B cell (primary cell): ENCODE results near the gene TNIP1. TPM values are rescaled to one million over a fixed set of nuclear protein-coding genes. Genes with fewer than 3 reads are reported as not detected.
A peak's percentile ranks its signal among the peaks of the same experiment; 100 is the strongest.

Source experiments
- ATAC-seq: fragments of 200-7000 bp; cut with Tn5 transposase; one replicate; pipeline ENCODE4 v1.10.0; 2021; ENCODE audit warnings: low read depth, mild to moderate bottlenecking, moderate number of reproducible peaks, moderate library complexity
- CTCF ChIA-PET: fragments of 350-600 bp; sonication (Branson Sonifier 250); formaldehyde crosslinking; loops from one replicate; lab custom pipeline; 2021; ENCODE audit warnings: antibody characterized with exemption, inconsistent platforms; lab: Charles Lee
- POLR2A ChIA-PET: fragments of 350-600 bp; sonication (Branson Sonifier 250); formaldehyde crosslinking; loops from one replicate; lab custom pipeline; 2021; ENCODE audit warnings: antibody characterized with exemption; lab: Charles Lee
- DNase-seq: peaks from one replicate; pipeline ENCODE4 v3.0.0; 2013
- H2AFZ ChIP-seq: 2 replicates; pipeline ENCODE4 v1.6.1; 2012; ENCODE audit warnings: mild to moderate bottlenecking, low read depth, low read length; ENCODE audit not compliant: insufficient read depth, poor library complexity, severe bottlenecking
- H3K27ac ChIP-seq, 2 donors: 1 replicate in 1 of 2; 2 replicates in 1 of 2; pipeline ENCODE4 v1.5.1; 2012 to 2013; ENCODE audit warnings: low read length in 2 of 2, mild to moderate bottlenecking in 2 of 2, moderate library complexity in 1 of 2
- H3K27me3 ChIP-seq, 4 experiments: fragments of 200-600 bp in 1 of 4; sonication (generic) in 1 of 4; replicated peaks in 1 of 4; 1 replicate in 2 of 4; 2 replicates in 2 of 4; pipeline versions ENCODE4 v1.6.1 to v1.7.0; 2013 to 2016; ENCODE audit warnings: low read length in 3 of 4, mild to moderate bottlenecking in 2 of 4, mixed read lengths in 1 of 4, moderate library complexity in 1 of 4; ENCODE audit not compliant: insufficient read depth in 4 of 4, control insufficient read depth in 3 of 4; ENCODE audit errors: control extremely low read depth in 1 of 4
- H3K36me3 ChIP-seq, 2 experiments: replicated peaks in 1 of 2; 1 replicate in 1 of 2; 2 replicates in 1 of 2; pipeline versions ENCODE4 v1.6.1 to v1.7.1; 2013; ENCODE audit warnings: low read length in 1 of 2; ENCODE audit not compliant: insufficient read depth in 2 of 2, control insufficient read depth in 1 of 2; ENCODE audit errors: control extremely low read depth in 1 of 2, extremely low read depth in 1 of 2
- H3K4me1 ChIP-seq, 2 donors: fragments of 200-600 bp in 1 of 2; sonication (generic) in 1 of 2; 1 replicate in 1 of 2; 2 replicates in 1 of 2; pipeline versions ENCODE4 v1.5.1 to v1.6.1; 2013 to 2017; ENCODE audit warnings: low read length in 2 of 2; ENCODE audit not compliant: control insufficient read depth in 2 of 2, insufficient read depth in 2 of 2
- H3K4me2 ChIP-seq: replicated peaks from 2 replicates; pipeline ENCODE3; 2012; ENCODE audit warnings: mild to moderate bottlenecking, low read depth, low read length; ENCODE audit not compliant: poor library complexity, severe bottlenecking
- H3K4me3 ChIP-seq, 5 experiments: fragments of 200-600 bp in 1 of 5; sonication (generic) in 1 of 5; 1 replicate in 3 of 5; 2 replicates in 2 of 5; pipeline versions ENCODE4 v1.5.1 to v1.7.0; 2011 to 2016; ENCODE audit warnings: low read length in 4 of 5, mild to moderate bottlenecking in 4 of 5, low read depth in 2 of 5, control low read depth in 1 of 5, moderate library complexity in 1 of 5; ENCODE audit not compliant: insufficient read depth in 1 of 5; ENCODE audit errors: control extremely low read depth in 1 of 5, extremely low read depth in 1 of 5
- H3K79me2 ChIP-seq: fragments of 200-600 bp; sonication (generic); one replicate; pipeline ENCODE4 v1.6.0; 2016; ENCODE audit warnings: low read length; ENCODE audit not compliant: control insufficient read depth, insufficient read depth
- H3K9ac ChIP-seq: fragments of 200-600 bp; sonication (generic); 2 replicates; pipeline ENCODE4 v1.6.1; 2017; ENCODE audit warnings: mild to moderate bottlenecking, low read length, moderate library complexity
- H3K9me3 ChIP-seq, 3 donors: one replicate each; pipeline versions ENCODE4 v1.6.1 to v1.7.1; 2013; ENCODE audit warnings: low read length in 2 of 3; ENCODE audit not compliant: control insufficient read depth in 2 of 3, insufficient read depth in 1 of 3; ENCODE audit errors: control extremely low read depth in 1 of 3
- H4K20me1 ChIP-seq: 2 replicates; pipeline ENCODE4 v1.6.0; 2012; ENCODE audit warnings: mild to moderate bottlenecking, low read length; ENCODE audit not compliant: insufficient read depth, control insufficient read depth, poor library complexity, severe bottlenecking
- H3K27ac Mint-ChIP-seq: one replicate; pipeline ENCODE4 v1.8.0; 2021; ENCODE audit warnings: mixed read lengths
- H3K27me3 Mint-ChIP-seq: one replicate; pipeline ENCODE4 v1.8.0; 2021; ENCODE audit warnings: mixed read lengths
- H3K4me1 Mint-ChIP-seq: one replicate; pipeline ENCODE4 v1.8.0; 2021; ENCODE audit warnings: mixed read lengths
- H3K4me3 Mint-ChIP-seq: one replicate; pipeline ENCODE4 v1.8.0; 2021; ENCODE audit warnings: mixed read lengths
- H3K9me3 Mint-ChIP-seq: one replicate; pipeline ENCODE4 v1.8.0; 2022; ENCODE audit warnings: mixed read lengths; ENCODE audit not compliant: insufficient read depth
- EZH2 ChIP-seq: IDR thresholded peaks from 2 replicates; pipeline ENCODE4 v1.6.1; 2012; ENCODE audit warnings: borderline replicate concordance, low read depth, mild to moderate bottlenecking, moderate library complexity, low read length; ENCODE audit not compliant: insufficient read depth, poor library complexity, severe bottlenecking
- WGBS: methylation state at CpG from one replicate; pipeline ENCODE4 v1.1.5; 2013; ENCODE audit warnings: missing lambda C conversion rate; ENCODE audit not compliant: insufficient coverage; 5-methylcytosine and 5-hydroxymethylcytosine counted together
- intact Hi-C: fragments of 100-400 bp; cut with micrococcal nuclease; formaldehyde crosslinking; loops from one replicate; pipeline ENCODE4 v1.10.0; 2022
- polyA minus RNA-seq: library from RNA; depleted of rRNA, polyadenylated mRNA; stranded (reverse); fragments of >200 nt; gene quantifications from 2 replicates; pipeline ENCODE4 v1.2.3, GENCODE V29; 2012
- polyA plus RNA-seq: library from polyadenylated mRNA; depleted of rRNA; stranded (reverse); fragments of >200 nt; gene quantifications from 2 replicates; pipeline ENCODE4 v1.2.3, GENCODE V29; 2012
- total RNA-seq, 2 donors: library from RNA; stranded (reverse); fragments of 120-200 nt in 1 of 2; gene quantifications; 1 replicate in 1 of 2; 2 replicates in 1 of 2; pipeline versions ENCODE4 v1.2.3 to v1.2.4, GENCODE V29; 2013 to 2022
- TF ChIP-seq, protein P1 (sequence below): fragments of 200-600 bp; IDR thresholded peaks from one replicate; pipeline ENCODE4 v1.8.0; 2022; ENCODE audit warnings: antibody characterized with exemption, mild to moderate bottlenecking

The TNIP1 gene, protein sequence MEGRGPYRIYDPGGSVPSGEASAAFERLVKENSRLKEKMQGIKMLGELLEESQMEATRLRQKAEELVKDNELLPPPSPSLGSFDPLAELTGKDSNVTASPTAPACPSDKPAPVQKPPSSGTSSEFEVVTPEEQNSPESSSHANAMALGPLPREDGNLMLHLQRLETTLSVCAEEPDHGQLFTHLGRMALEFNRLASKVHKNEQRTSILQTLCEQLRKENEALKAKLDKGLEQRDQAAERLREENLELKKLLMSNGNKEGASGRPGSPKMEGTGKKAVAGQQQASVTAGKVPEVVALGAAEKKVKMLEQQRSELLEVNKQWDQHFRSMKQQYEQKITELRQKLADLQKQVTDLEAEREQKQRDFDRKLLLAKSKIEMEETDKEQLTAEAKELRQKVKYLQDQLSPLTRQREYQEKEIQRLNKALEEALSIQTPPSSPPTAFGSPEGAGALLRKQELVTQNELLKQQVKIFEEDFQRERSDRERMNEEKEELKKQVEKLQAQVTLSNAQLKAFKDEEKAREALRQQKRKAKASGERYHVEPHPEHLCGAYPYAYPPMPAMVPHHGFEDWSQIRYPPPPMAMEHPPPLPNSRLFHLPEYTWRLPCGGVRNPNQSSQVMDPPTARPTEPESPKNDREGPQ
- total RNA-seq (294 and 295 TPM in 2 replicates), polyA plus RNA-seq (108 and 110 TPM in 2 replicates), polyA minus RNA-seq (165 and 212 TPM in 2 replicates)
- total RNA-seq (2013): 127 TPM

DNA sequence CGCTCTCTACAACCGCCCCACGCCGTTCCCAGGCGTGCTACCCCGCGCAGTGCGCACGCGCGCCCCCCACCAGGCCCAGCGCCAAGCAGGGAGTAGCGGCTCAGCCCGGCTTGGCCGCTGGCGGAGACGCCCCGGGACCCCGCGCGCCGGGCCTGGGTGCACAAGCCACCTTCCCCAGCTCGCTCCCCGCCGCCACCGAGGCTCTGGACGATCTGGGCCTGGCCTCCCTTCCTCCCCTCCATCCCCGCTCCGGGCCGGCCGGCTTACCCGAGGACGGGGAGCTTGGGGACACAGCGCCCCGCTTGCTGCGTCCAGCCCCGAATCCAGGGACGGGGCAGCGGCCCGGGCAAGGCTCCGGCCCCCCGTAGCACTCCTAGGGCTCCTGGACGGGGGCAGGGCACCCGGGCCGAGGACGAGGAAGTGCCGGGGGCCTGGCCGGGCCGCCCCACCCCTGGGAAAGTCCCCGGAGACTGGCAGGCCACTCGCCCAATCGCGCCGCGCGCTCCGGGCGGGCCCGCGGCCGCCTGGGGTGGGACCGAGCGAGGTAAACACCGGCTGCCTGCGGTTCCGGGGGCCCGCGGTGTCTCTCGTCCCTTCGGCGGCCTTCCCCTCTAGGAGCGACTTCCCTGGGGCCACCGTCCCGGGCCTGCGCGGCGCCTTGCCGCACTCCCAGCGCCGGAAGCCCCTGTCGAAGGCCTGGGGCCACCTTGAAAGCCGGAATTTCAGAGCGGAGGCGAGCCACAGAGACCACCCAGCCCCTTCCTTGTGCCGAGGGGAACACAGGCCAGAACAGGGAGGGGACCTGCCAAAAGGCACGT, at the start of gene TNIP1:
Gene TNIP1, minus strand, starts transcription at position 422 of the 818 bp plus-strand sequence. CDS start 15,939 bp downstream, outside the sequence.
- intact Hi-C loops: loop anchor here (1.0 to 10.0 kb wide), 6 partner anchors 14 to 666 kb away; partner anchors contain the start of genes CCDC69, CD74 and GM2A
- DNase-seq (peak; percentile 96), ATAC-seq (peak; percentile 88)
- H4K20me1 ChIP-seq: peaks cover 48% of the 10 kb centered on the region
- under 1% methylated on average over 86 of the region's 86 CpGs for WGBS
- peaks cover 98% of the 10 kb centered on the region for H3K79me2 ChIP-seq
- Mint-ChIP-seq H3K27me3 (no peaks in the 10 kb centered on the region), H3K27ac (peak within 1 kb of the TSS; percentile 88), H3K4me1 (peaks cover 82% of the 10 kb centered on the region), H3K9me3 (no peaks in the 10 kb centered on the region), H3K4me3 (peak within 1 kb of the TSS; percentile 87)
- H3K27me3 ChIP-seq: no peaks in the 10 kb centered on the region
- H3K27ac ChIP-seq: peak within 1 kb of the TSS; percentile 96 to 100
- H3K4me3 ChIP-seq: peak within 1 kb of the TSS; percentile 71 to 96 (median 85)
- peaks cover 83 to 84% of the 10 kb centered on the region in 2 donors for H3K4me1 ChIP-seq
- H3K4me2 ChIP-seq: peak within 1 kb of the TSS; percentile 87
- POLR2A ChIA-PET: interaction anchor here (1.0 to 2.4 kb wide), 6 partner anchors 9 to 172 kb away, joined by 4 to 13 read pairs (median 5); partner anchors contain the start of gene GM2A
- peaks cover 4 to 20% of the 10 kb centered on the region in 2 experiments for H3K36me3 ChIP-seq
- H3K9me3 ChIP-seq: no peaks in the 10 kb centered on the region
- H2AFZ ChIP-seq: peak within 1 kb of the TSS; percentile 79
- no peak for TF ChIP-seq EZH2
- TF ChIP-seq, protein P1, sequence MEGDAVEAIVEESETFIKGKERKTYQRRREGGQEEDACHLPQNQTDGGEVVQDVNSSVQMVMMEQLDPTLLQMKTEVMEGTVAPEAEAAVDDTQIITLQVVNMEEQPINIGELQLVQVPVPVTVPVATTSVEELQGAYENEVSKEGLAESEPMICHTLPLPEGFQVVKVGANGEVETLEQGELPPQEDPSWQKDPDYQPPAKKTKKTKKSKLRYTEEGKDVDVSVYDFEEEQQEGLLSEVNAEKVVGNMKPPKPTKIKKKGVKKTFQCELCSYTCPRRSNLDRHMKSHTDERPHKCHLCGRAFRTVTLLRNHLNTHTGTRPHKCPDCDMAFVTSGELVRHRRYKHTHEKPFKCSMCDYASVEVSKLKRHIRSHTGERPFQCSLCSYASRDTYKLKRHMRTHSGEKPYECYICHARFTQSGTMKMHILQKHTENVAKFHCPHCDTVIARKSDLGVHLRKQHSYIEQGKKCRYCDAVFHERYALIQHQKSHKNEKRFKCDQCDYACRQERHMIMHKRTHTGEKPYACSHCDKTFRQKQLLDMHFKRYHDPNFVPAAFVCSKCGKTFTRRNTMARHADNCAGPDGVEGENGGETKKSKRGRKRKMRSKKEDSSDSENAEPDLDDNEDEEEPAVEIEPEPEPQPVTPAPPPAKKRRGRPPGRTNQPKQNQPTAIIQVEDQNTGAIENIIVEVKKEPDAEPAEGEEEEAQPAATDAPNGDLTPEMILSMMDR: no peak
- peak within 1 kb of the TSS; percentile 94 for H3K9ac ChIP-seq
- CTCF ChIA-PET: interaction anchor here (0.8 to 8.0 kb wide), 10 partner anchors 9 to 169 kb away, joined by 4 to 85 read pairs (median 12); no protein-coding TSS in a partner anchor
